GM12891 (cell line): Measurements from ENCODE around the gene AASDHPPT.

Experiments
- POLR2A ChIP-seq: IDR thresholded peaks from 2 replicates; pipeline ENCODE4 v1.6.1; 2011; ENCODE audit warnings: low read depth, low read length, control low read depth
- POLR2AphosphoS5 ChIP-seq: IDR thresholded peaks from 2 replicates; pipeline ENCODE4 v1.6.1; 2011; ENCODE audit warnings: low read depth, low read length, control low read depth
- SPI1 ChIP-seq: IDR thresholded peaks from 2 replicates; pipeline ENCODE4 v1.6.1; 2011; ENCODE audit warnings: low read depth, low read length, control low read depth
- TAF1 ChIP-seq: IDR thresholded peaks from 2 replicates; pipeline ENCODE4 v1.6.1; 2011; ENCODE audit warnings: low read depth, low read length, control low read depth

DNA sequence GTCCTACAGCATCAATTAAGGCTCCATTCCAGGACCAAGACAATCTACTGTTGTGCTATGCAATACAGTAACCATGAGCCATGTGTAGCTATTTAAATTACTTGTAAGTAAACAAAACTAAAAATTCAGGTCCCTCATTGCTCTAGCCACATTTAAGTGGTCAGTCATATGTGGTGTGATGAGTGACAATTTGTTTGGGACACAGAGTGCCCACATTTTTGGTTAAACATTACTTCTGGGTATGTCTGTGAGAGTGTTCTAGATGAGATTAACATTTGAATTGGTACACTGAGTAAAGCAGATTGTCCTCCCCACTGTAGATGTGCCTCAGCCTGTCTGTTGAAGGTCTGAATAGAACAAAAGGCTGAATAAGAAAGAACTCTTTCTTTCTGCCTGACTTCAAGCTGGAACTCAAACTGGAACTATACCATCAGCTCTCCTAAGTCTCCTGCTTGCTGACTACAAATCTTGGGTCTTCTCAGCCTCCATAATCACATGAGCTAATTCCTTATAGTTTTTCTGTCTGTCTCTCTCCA lies 16.1 kb upstream of the AASDHPPT start:
- no peak for TF ChIP-seq POLR2AphosphoS5
- TF ChIP-seq POLR2A: no peak
- no peak for TF ChIP-seq SPI1
- TF ChIP-seq TAF1: no peak
